Endodermal cell (in vitro differentiated cells): ENCODE data around the gene MTHFD1L. TPM values are rescaled to one million over a fixed set of nuclear protein-coding genes. Genes with fewer than 3 reads are reported as not detected.
"Not testable (repeated sequence)": the region's sequence is repeated elsewhere in the genome, so short reads cannot be mapped to it uniquely, and the experiment has no call there.

ENCODE experiments used
- DNase-seq: peaks from one replicate; pipeline ENCODE4 v3.0.0-alpha.2; 2017
- H3K27ac ChIP-seq: 2 replicates; pipeline ENCODE4 v1.5.1; 2013; ENCODE audit warnings: mild to moderate bottlenecking, low read depth, low read length, moderate library complexity
- H3K27me3 ChIP-seq: 2 replicates; pipeline ENCODE4 v1.6.1; 2013; ENCODE audit warnings: mild to moderate bottlenecking, low read length, moderate library complexity; ENCODE audit not compliant: insufficient read depth, control insufficient read depth, poor library complexity, severe bottlenecking
- H3K36me3 ChIP-seq: 2 replicates; pipeline ENCODE4 v1.7.0; 2013; ENCODE audit warnings: mild to moderate bottlenecking, low read length, moderate library complexity; ENCODE audit not compliant: control insufficient read depth, insufficient read depth
- H3K4me1 ChIP-seq: one replicate; pipeline ENCODE4 v1.7.0; 2013; ENCODE audit warnings: low read length; ENCODE audit not compliant: control insufficient read depth, insufficient read depth
- H3K4me3 ChIP-seq: 2 replicates; pipeline ENCODE4 v1.5.1; 2013; ENCODE audit warnings: mild to moderate bottlenecking, low read length, moderate library complexity
- H3K9ac ChIP-seq: 2 replicates; pipeline ENCODE4 v1.6.1; 2013; ENCODE audit warnings: mild to moderate bottlenecking, low read length, moderate library complexity; ENCODE audit not compliant: poor library complexity, severe bottlenecking; ENCODE audit errors: extremely low read depth
- H3K9me3 ChIP-seq: 2 replicates; pipeline ENCODE4 v1.6.1; 2013; ENCODE audit warnings: mild to moderate bottlenecking, low read length, moderate library complexity; ENCODE audit not compliant: control insufficient read depth
- H3K27ac Mint-ChIP-seq: 2 replicates; pipeline ENCODE4 v1.8.0; 2020; ENCODE audit warnings: mixed read lengths
- H3K27me3 Mint-ChIP-seq: 2 replicates; pipeline ENCODE4 v1.8.0; 2021; ENCODE audit warnings: mild to moderate bottlenecking, mixed read lengths; ENCODE audit not compliant: insufficient read depth
- H3K36me3 Mint-ChIP-seq: 2 replicates; pipeline ENCODE4 v1.8.0; 2020; ENCODE audit warnings: low read depth, mixed read lengths
- H3K4me1 Mint-ChIP-seq: 2 replicates; pipeline ENCODE4 v1.8.0; 2020; ENCODE audit warnings: mixed read lengths
- H3K4me3 Mint-ChIP-seq: 2 replicates; pipeline ENCODE4 v1.8.0; 2020; ENCODE audit warnings: mild to moderate bottlenecking, moderate library complexity, mixed read lengths
- H3K9me3 Mint-ChIP-seq: 2 replicates; pipeline ENCODE4 v1.8.0; 2020; ENCODE audit warnings: mild to moderate bottlenecking, mixed read lengths
- CTCF ChIP-seq: fragments of 200-600 bp; sonication (generic); conservative IDR thresholded peaks from 2 replicates; pipeline ENCODE4 v1.5.0; 2021; ENCODE audit warnings: antibody characterized with exemption, mild to moderate bottlenecking
- WGBS, 2 experiments: methylation state at CpG; one replicate each; pipeline versions ENCODE4 v1.1.5 to v1.1.7; 2013; ENCODE audit warnings: missing lambda C conversion rate in 2 of 2, mixed read lengths in 1 of 2; ENCODE audit not compliant: insufficient coverage in 1 of 2, insufficient read length in 1 of 2; 5-methylcytosine and 5-hydroxymethylcytosine counted together
- total RNA-seq, 2 donors: library from RNA; stranded (reverse); fragmentation: NEBNext Ultra II Directional in 1 of 2; extraction: Animal tissue kit (Norgen Biotek cat#: 25700) in 1 of 2; gene quantifications; 2 replicates in 1 of 2; 3 replicates in 1 of 2; pipeline ENCODE4 v1.2.1, GENCODE V29; 2021

Gene MTHFD1L
- total RNA-seq, 2 donors from 2014 or later: 70.2 to 72.6 TPM

- no peak for TF ChIP-seq CTCF
- Histone ChIP-seq H3K9ac (no peak overlapping the region), H3K4me1 (no peaks in the 10 kb centered on the region), H3K27me3 (no peaks in the 10 kb centered on the region), H3K9me3 (no peaks in the 10 kb centered on the region), H3K36me3 (no peaks in the 10 kb centered on the region), H3K4me3 (no peak overlapping the region), H3K27ac (no peak overlapping the region)
- Mint-ChIP-seq H3K9me3 (no peaks in the 10 kb centered on the region), H3K4me3 (no peak overlapping the region), H3K36me3 (no peaks in the 10 kb centered on the region), H3K4me1 (no peaks in the 10 kb centered on the region), H3K27ac (no peak overlapping the region), H3K27me3 (peaks cover 2% of the 10 kb centered on the region)
- WGBS, 2 experiments: 70 to 95% methylated on average over 4 to 5 of the region's 5 CpGs
- DNase-seq: no peak
Measured at GRCh38 chr6:150826788-150827187, 38.7 kb upstream of the MTHFD1L start.

GRCh38 chr6:150828107-150828506 is 37.4 kb upstream of the MTHFD1L start:
- H3K27me3 ChIP-seq, H3K9me3 Mint-ChIP-seq, H3K9me3 ChIP-seq, H3K27ac ChIP-seq, DNase-seq, H3K4me1 ChIP-seq, H3K27ac Mint-ChIP-seq, H3K4me1 Mint-ChIP-seq, H3K36me3 Mint-ChIP-seq, H3K27me3 Mint-ChIP-seq, H3K9ac ChIP-seq, H3K4me3 ChIP-seq, H3K36me3 ChIP-seq, H3K4me3 Mint-ChIP-seq: not testable (repeated sequence)
- WGBS, 2 experiments: 91 to 96% methylated on average over 6 to 9 of the region's 9 CpGs

GRCh38 chr6:150830439-150831165 is 34.9 kb upstream of the MTHFD1L start:
- no peak for DNase-seq
- no peak overlapping the region for H3K27ac Mint-ChIP-seq
- no peak for TF ChIP-seq CTCF
- Histone ChIP-seq H3K36me3 (no peaks in the 10 kb centered on the region), H3K27ac (no peak overlapping the region), H3K9ac (no peak overlapping the region), H3K4me3 (no peak overlapping the region), H3K4me1 (no peaks in the 10 kb centered on the region), H3K9me3 (no peaks in the 10 kb centered on the region), H3K27me3 (no peaks in the 10 kb centered on the region)
- H3K9me3 Mint-ChIP-seq: no peaks in the 10 kb centered on the region
- H3K4me3 Mint-ChIP-seq: no peak overlapping the region
- no peaks in the 10 kb centered on the region for H3K4me1 Mint-ChIP-seq
- WGBS, 2 experiments: 95 to 96% methylated on average over 11 to 13 of the region's 13 CpGs
- H3K36me3 Mint-ChIP-seq: no peaks in the 10 kb centered on the region
- H3K27me3 Mint-ChIP-seq: no peaks in the 10 kb centered on the region

- TF ChIP-seq CTCF: no peak
- H3K27ac Mint-ChIP-seq: no peak overlapping the region
Measured at GRCh38 chr6:150831577-150831976, 33.9 kb upstream of the MTHFD1L start.

More at GRCh38 chr6:150831577-150831976, 33.9 kb upstream of the MTHFD1L start:
- Histone ChIP-seq H3K27me3 (no peaks in the 10 kb centered on the region), H3K27ac (no peak overlapping the region), H3K9ac (no peak overlapping the region), H3K4me3 (no peak overlapping the region), H3K36me3 (no peaks in the 10 kb centered on the region), H3K4me1 (no peaks in the 10 kb centered on the region), H3K9me3 (no peaks in the 10 kb centered on the region)
- 92 to 96% methylated on average over 12 to 14 of the region's 14 CpGs for WGBS, 2 experiments
- no peak for DNase-seq
- Mint-ChIP-seq H3K27me3 (no peaks in the 10 kb centered on the region), H3K4me1 (no peaks in the 10 kb centered on the region), H3K9me3 (no peaks in the 10 kb centered on the region), H3K36me3 (no peaks in the 10 kb centered on the region), H3K4me3 (no peak overlapping the region)
